HCT116 (cell line): ENCODE data around the gene DENND4B. TPM values are rescaled to one million over a fixed set of nuclear protein-coding genes. Genes with fewer than 3 reads are reported as not detected.

ENCODE experiments used
- ATAC-seq: fragments of 200-7000 bp; cut with Tn5 transposase; 2 replicates; pipeline ENCODE4 v1.9.1; 2020; ENCODE audit warnings: mild to moderate bottlenecking, moderate library complexity
- BruUV-seq: library from RNA; stranded (reverse); fragments of 400-500 nt; replicated peaks from 2 replicates; lab custom pipeline; 2021; lab: Mats Ljungman, UMichigan
- CTCF ChIA-PET: fragments of 300-600 bp; sonication (Branson Sonifier 250); formaldehyde crosslinking; loops from one replicate; lab custom pipeline; 2021; ENCODE audit warnings: antibody characterized with exemption; lab: Charles Lee
- POLR2A ChIA-PET: fragments of 300-600, 350-600 bp; sonication (Branson Sonifier 250); formaldehyde crosslinking; loops from one replicate; lab custom pipeline; 2021; ENCODE audit warnings: antibody characterized with exemption; lab: Charles Lee
- RAD21 ChIA-PET, 2 experiments: fragments of 300-600 bp; sonication (Branson Sonifier 250); formaldehyde crosslinking; loops; one replicate each; lab custom pipeline; 2023; ENCODE audit warnings: low total read pairs in 2 of 2; ENCODE audit not compliant: uncharacterized antibody in 2 of 2, unreplicated experiment in 2 of 2, low non-redundant PET in 1 of 2; lab: Charles Lee
- DNase-seq: peaks from one replicate; pipeline ENCODE4 v3.0.0-alpha.2; 2010; ENCODE audit warnings: low read depth, low spot score
- H2AFZ ChIP-seq: fragments of 200-600 bp; shearing (Covaris generic), sonication (generic); 2 replicates; pipeline ENCODE4 v1.6.1; 2017; ENCODE audit warnings: low read depth, mixed run types, mixed read lengths, antibody characterized with exemption, low read length; ENCODE audit not compliant: poor library complexity, severe bottlenecking
- H3K27ac ChIP-seq: 2 replicates; pipeline ENCODE4 v1.5.1; 2012; ENCODE audit warnings: low read depth, low read length
- H3K27me3 ChIP-seq: fragments of 200-600 bp; sonication (generic); 2 replicates; pipeline ENCODE4 v1.6.1; 2016; ENCODE audit warnings: mixed run types, low read length, mixed read lengths; ENCODE audit not compliant: insufficient read depth
- H3K36me3 ChIP-seq, 2 experiments: fragments of 200-500 bp in 1 of 2; fragments of 200-600 bp in 1 of 2; sonication (Bioruptor generic) in 1 of 2; sonication (generic) in 1 of 2; 2 replicates each; pipeline versions ENCODE4 v1.5.1 to v1.6.1; 2014 to 2016; ENCODE audit warnings: low read length in 2 of 2, inconsistent platforms in 1 of 2, mixed read lengths in 1 of 2, mixed run types in 1 of 2; ENCODE audit not compliant: insufficient read depth in 2 of 2, control insufficient read depth in 1 of 2
- H3K4me1 ChIP-seq, 2 experiments: fragments of 200-600 bp in 1 of 2; sonication (generic) in 1 of 2; 2 replicates each; pipeline versions ENCODE4 v1.5.1 to v1.6.1; 2012 to 2017; ENCODE audit warnings: low read length in 2 of 2, inconsistent platforms in 1 of 2, mild to moderate bottlenecking in 1 of 2, mixed read lengths in 1 of 2, mixed run types in 1 of 2, moderate library complexity in 1 of 2; ENCODE audit not compliant: insufficient read depth in 2 of 2, control insufficient read depth in 1 of 2
- H3K4me2 ChIP-seq: fragments of 200-600 bp; sonication (generic); 2 replicates; pipeline ENCODE4 v1.6.1; 2017; ENCODE audit warnings: mixed run types, low read length, mixed read lengths
- H3K4me3 ChIP-seq, 2 experiments: fragments of 200-600 bp in 1 of 2; sonication (generic) in 1 of 2; replicated peaks in 1 of 2; 2 replicates each; pipeline ENCODE4 v1.5.1; 2011 to 2016; ENCODE audit warnings: low read length in 2 of 2, control low read depth in 1 of 2, low read depth in 1 of 2, mild to moderate bottlenecking in 1 of 2, mixed read lengths in 1 of 2, mixed run types in 1 of 2
- H3K79me2 ChIP-seq: fragments of 200-600 bp; sonication (generic); 2 replicates; pipeline ENCODE4 v1.6.1; 2017; ENCODE audit warnings: mild to moderate bottlenecking, mixed run types, low read length, moderate library complexity, mixed read lengths; ENCODE audit not compliant: insufficient read depth
- H3K9ac ChIP-seq: fragments of 200-600 bp; sonication (generic); 2 replicates; pipeline ENCODE4 v1.6.1; 2016; ENCODE audit warnings: low read length, mixed read lengths
- H3K9me2 ChIP-seq: fragments of 200-600 bp; sonication (generic), shearing (Covaris generic); 2 replicates; pipeline ENCODE4 v1.6.1; 2017; ENCODE audit warnings: mixed run types, mild to moderate bottlenecking, moderate library complexity; ENCODE audit not compliant: insufficient read depth
- H3K9me3 ChIP-seq, 2 experiments: fragments of 200-500 bp in 1 of 2; fragments of 200-600 bp in 1 of 2; sonication (Bioruptor generic) in 1 of 2; sonication (generic) in 1 of 2; 2 replicates each; pipeline ENCODE4 v1.6.1; 2014 to 2017; ENCODE audit warnings: low read length in 2 of 2, mixed read lengths in 2 of 2, inconsistent platforms in 1 of 2, low read depth in 1 of 2, mild to moderate bottlenecking in 1 of 2, mixed run types in 1 of 2, moderate library complexity in 1 of 2; ENCODE audit not compliant: control insufficient read depth in 1 of 2, insufficient read depth in 1 of 2
- H4K20me1 ChIP-seq: fragments of 200-600 bp; sonication (generic), shearing (Covaris generic); 2 replicates; pipeline ENCODE4 v1.6.1; 2017; ENCODE audit warnings: mixed run types, mild to moderate bottlenecking, moderate library complexity; ENCODE audit not compliant: insufficient read depth
- CEBPB ChIP-seq: IDR thresholded peaks from 2 replicates; pipeline ENCODE4 v1.6.1; 2012; ENCODE audit warnings: low read depth
- POLR2AphosphoS5 ChIP-seq: IDR thresholded peaks from 2 replicates; pipeline ENCODE4 v1.6.1; 2011; ENCODE audit warnings: mild to moderate bottlenecking, low read depth, low read length, moderate library complexity
- SIN3A ChIP-seq: IDR thresholded peaks from 2 replicates; pipeline ENCODE4 v1.6.1; 2012; ENCODE audit warnings: low read depth
- YY1 ChIP-seq: IDR thresholded peaks from 2 replicates; pipeline ENCODE4 v1.6.1; 2011; ENCODE audit warnings: low read length, low read depth, moderate library complexity, mild to moderate bottlenecking; ENCODE audit not compliant: insufficient replicate concordance; ENCODE audit errors: extremely low read depth
- ZNF274 ChIP-seq: fragments of 200-500 bp; sonication (Bioruptor generic); IDR thresholded peaks from 2 replicates; pipeline ENCODE4 v1.6.1; 2014; ENCODE audit warnings: mild to moderate bottlenecking, low read depth, low read length, inconsistent platforms
- intact Hi-C: fragments of 100-400 bp; cut with micrococcal nuclease; formaldehyde crosslinking; loops from 2 replicates; pipeline ENCODE4 v1.10.0; 2022
- total RNA-seq: library from RNA; stranded (reverse); gene quantifications from one replicate; pipeline ENCODE4 v1.2.1, GENCODE V29; 2021; ENCODE audit not compliant: unreplicated experiment
- TF ChIP-seq, protein P1 (sequence below): IDR thresholded peaks from 2 replicates; pipeline ENCODE4 v1.6.1; 2012; ENCODE audit warnings: low read depth

Gene DENND4B
- total RNA-seq, 1 experiment from 2014 or later, result 70.8 TPM

DNA sequence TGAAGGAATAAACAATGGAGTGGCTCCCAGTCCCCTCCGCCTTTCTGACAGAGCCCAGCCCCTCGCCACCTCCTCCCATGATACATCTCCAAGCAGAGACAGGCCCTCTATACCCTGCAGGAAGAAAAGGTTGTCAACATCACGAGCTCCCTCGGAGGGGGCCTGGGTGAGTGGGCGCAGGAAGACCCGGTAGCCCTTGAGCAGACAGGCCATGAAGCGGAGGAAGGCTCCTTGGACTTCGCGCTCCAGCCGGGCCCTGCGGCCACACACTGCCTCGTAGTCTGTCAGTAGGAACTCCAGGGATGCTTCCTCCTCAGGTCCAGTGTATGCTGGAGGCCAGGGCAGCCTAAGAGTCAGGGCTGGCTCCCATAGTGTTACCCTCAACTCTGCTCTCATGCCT, 7.0 kb downstream of the DENND4B start:
- Histone ChIP-seq H2AFZ (no peak overlapping the region), H3K27ac (no peak overlapping the region), H3K4me3 (no peak overlapping the region), H3K9me2 (no peaks in the 10 kb centered on the region), H3K4me1 (peaks cover 0 to under 1% of the 10 kb centered on the region in 2 experiments; a peak in 1 of 4 replicates), H3K36me3 (peaks cover 11 to 24% of the 10 kb centered on the region in 2 experiments; a peak in 3 of 4 replicates), H3K9ac (no peak overlapping the region), H3K4me2 (no peak overlapping the region), H3K9me3 (no peaks in the 10 kb centered on the region), H4K20me1 (no peaks in the 10 kb centered on the region), H3K79me2 (peaks cover 6% of the 10 kb centered on the region; the same call in 1 of the 2 replicates), H3K27me3 (no peaks in the 10 kb centered on the region)
- intact Hi-C loops, result no loop called here
- POLR2A ChIA-PET, result no interaction called here
- BruUV-seq, result no TSS peak
- TF ChIP-seq POLR2AphosphoS5 (no peak), SIN3A (no peak), ZNF274 (no peak), CEBPB (no peak), YY1 (no peak)
- TF ChIP-seq, protein P1, sequence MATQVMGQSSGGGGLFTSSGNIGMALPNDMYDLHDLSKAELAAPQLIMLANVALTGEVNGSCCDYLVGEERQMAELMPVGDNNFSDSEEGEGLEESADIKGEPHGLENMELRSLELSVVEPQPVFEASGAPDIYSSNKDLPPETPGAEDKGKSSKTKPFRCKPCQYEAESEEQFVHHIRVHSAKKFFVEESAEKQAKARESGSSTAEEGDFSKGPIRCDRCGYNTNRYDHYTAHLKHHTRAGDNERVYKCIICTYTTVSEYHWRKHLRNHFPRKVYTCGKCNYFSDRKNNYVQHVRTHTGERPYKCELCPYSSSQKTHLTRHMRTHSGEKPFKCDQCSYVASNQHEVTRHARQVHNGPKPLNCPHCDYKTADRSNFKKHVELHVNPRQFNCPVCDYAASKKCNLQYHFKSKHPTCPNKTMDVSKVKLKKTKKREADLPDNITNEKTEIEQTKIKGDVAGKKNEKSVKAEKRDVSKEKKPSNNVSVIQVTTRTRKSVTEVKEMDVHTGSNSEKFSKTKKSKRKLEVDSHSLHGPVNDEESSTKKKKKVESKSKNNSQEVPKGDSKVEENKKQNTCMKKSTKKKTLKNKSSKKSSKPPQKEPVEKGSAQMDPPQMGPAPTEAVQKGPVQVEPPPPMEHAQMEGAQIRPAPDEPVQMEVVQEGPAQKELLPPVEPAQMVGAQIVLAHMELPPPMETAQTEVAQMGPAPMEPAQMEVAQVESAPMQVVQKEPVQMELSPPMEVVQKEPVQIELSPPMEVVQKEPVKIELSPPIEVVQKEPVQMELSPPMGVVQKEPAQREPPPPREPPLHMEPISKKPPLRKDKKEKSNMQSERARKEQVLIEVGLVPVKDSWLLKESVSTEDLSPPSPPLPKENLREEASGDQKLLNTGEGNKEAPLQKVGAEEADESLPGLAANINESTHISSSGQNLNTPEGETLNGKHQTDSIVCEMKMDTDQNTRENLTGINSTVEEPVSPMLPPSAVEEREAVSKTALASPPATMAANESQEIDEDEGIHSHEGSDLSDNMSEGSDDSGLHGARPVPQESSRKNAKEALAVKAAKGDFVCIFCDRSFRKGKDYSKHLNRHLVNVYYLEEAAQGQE, result no peak
- ATAC-seq (no peak), DNase-seq (no peak)
- CTCF ChIA-PET, result no interaction called here
- RAD21 ChIA-PET, result no interaction called here
